B cell (primary cell): ENCODE data around the gene LENEP. TPM values are rescaled to one million over a fixed set of nuclear protein-coding genes. Genes with fewer than 3 reads are reported as not detected.

Experiments used
- ATAC-seq: fragments of 200-7000 bp; cut with Tn5 transposase; one replicate; pipeline ENCODE4 v1.10.0; 2021; ENCODE audit warnings: low read depth, mild to moderate bottlenecking, moderate number of reproducible peaks, moderate library complexity
- CTCF ChIA-PET: fragments of 350-600 bp; sonication (Branson Sonifier 250); formaldehyde crosslinking; loops from one replicate; lab custom pipeline; 2021; ENCODE audit warnings: antibody characterized with exemption, inconsistent platforms; lab: Charles Lee
- POLR2A ChIA-PET: fragments of 350-600 bp; sonication (Branson Sonifier 250); formaldehyde crosslinking; loops from one replicate; lab custom pipeline; 2021; ENCODE audit warnings: antibody characterized with exemption; lab: Charles Lee
- DNase-seq: peaks from one replicate; pipeline ENCODE4 v3.0.0; 2013
- H2AFZ ChIP-seq: 2 replicates; pipeline ENCODE4 v1.6.1; 2012; ENCODE audit warnings: mild to moderate bottlenecking, low read depth, low read length; ENCODE audit not compliant: insufficient read depth, poor library complexity, severe bottlenecking
- H3K27ac ChIP-seq, 2 donors: 1 replicate in 1 of 2; 2 replicates in 1 of 2; pipeline ENCODE4 v1.5.1; 2012 to 2013; ENCODE audit warnings: low read length in 2 of 2, mild to moderate bottlenecking in 2 of 2, moderate library complexity in 1 of 2
- H3K27me3 ChIP-seq, 4 experiments: fragments of 200-600 bp in 1 of 4; sonication (generic) in 1 of 4; replicated peaks in 1 of 4; 1 replicate in 2 of 4; 2 replicates in 2 of 4; pipeline versions ENCODE4 v1.6.1 to v1.7.0; 2013 to 2016; ENCODE audit warnings: low read length in 3 of 4, mild to moderate bottlenecking in 2 of 4, mixed read lengths in 1 of 4, moderate library complexity in 1 of 4; ENCODE audit not compliant: insufficient read depth in 4 of 4, control insufficient read depth in 3 of 4; ENCODE audit errors: control extremely low read depth in 1 of 4
- H3K36me3 ChIP-seq, 2 experiments: replicated peaks in 1 of 2; 1 replicate in 1 of 2; 2 replicates in 1 of 2; pipeline versions ENCODE4 v1.6.1 to v1.7.1; 2013; ENCODE audit warnings: low read length in 1 of 2; ENCODE audit not compliant: insufficient read depth in 2 of 2, control insufficient read depth in 1 of 2; ENCODE audit errors: control extremely low read depth in 1 of 2, extremely low read depth in 1 of 2
- H3K4me1 ChIP-seq, 2 donors: fragments of 200-600 bp in 1 of 2; sonication (generic) in 1 of 2; 1 replicate in 1 of 2; 2 replicates in 1 of 2; pipeline versions ENCODE4 v1.5.1 to v1.6.1; 2013 to 2017; ENCODE audit warnings: low read length in 2 of 2; ENCODE audit not compliant: control insufficient read depth in 2 of 2, insufficient read depth in 2 of 2
- H3K4me2 ChIP-seq: replicated peaks from 2 replicates; pipeline ENCODE3; 2012; ENCODE audit warnings: mild to moderate bottlenecking, low read depth, low read length; ENCODE audit not compliant: poor library complexity, severe bottlenecking
- H3K4me3 ChIP-seq, 5 experiments: fragments of 200-600 bp in 1 of 5; sonication (generic) in 1 of 5; 1 replicate in 3 of 5; 2 replicates in 2 of 5; pipeline versions ENCODE4 v1.5.1 to v1.7.0; 2011 to 2016; ENCODE audit warnings: low read length in 4 of 5, mild to moderate bottlenecking in 4 of 5, low read depth in 2 of 5, control low read depth in 1 of 5, moderate library complexity in 1 of 5; ENCODE audit not compliant: insufficient read depth in 1 of 5; ENCODE audit errors: control extremely low read depth in 1 of 5, extremely low read depth in 1 of 5
- H3K79me2 ChIP-seq: fragments of 200-600 bp; sonication (generic); one replicate; pipeline ENCODE4 v1.6.0; 2016; ENCODE audit warnings: low read length; ENCODE audit not compliant: control insufficient read depth, insufficient read depth
- H3K9ac ChIP-seq: fragments of 200-600 bp; sonication (generic); 2 replicates; pipeline ENCODE4 v1.6.1; 2017; ENCODE audit warnings: mild to moderate bottlenecking, low read length, moderate library complexity
- H3K9me3 ChIP-seq, 3 donors: one replicate each; pipeline versions ENCODE4 v1.6.1 to v1.7.1; 2013; ENCODE audit warnings: low read length in 2 of 3; ENCODE audit not compliant: control insufficient read depth in 2 of 3, insufficient read depth in 1 of 3; ENCODE audit errors: control extremely low read depth in 1 of 3
- H4K20me1 ChIP-seq: 2 replicates; pipeline ENCODE4 v1.6.0; 2012; ENCODE audit warnings: mild to moderate bottlenecking, low read length; ENCODE audit not compliant: insufficient read depth, control insufficient read depth, poor library complexity, severe bottlenecking
- H3K27ac Mint-ChIP-seq: one replicate; pipeline ENCODE4 v1.8.0; 2021; ENCODE audit warnings: mixed read lengths
- H3K27me3 Mint-ChIP-seq: one replicate; pipeline ENCODE4 v1.8.0; 2021; ENCODE audit warnings: mixed read lengths
- H3K4me1 Mint-ChIP-seq: one replicate; pipeline ENCODE4 v1.8.0; 2021; ENCODE audit warnings: mixed read lengths
- H3K4me3 Mint-ChIP-seq: one replicate; pipeline ENCODE4 v1.8.0; 2021; ENCODE audit warnings: mixed read lengths
- H3K9me3 Mint-ChIP-seq: one replicate; pipeline ENCODE4 v1.8.0; 2022; ENCODE audit warnings: mixed read lengths; ENCODE audit not compliant: insufficient read depth
- EZH2 ChIP-seq: IDR thresholded peaks from 2 replicates; pipeline ENCODE4 v1.6.1; 2012; ENCODE audit warnings: borderline replicate concordance, low read depth, mild to moderate bottlenecking, moderate library complexity, low read length; ENCODE audit not compliant: insufficient read depth, poor library complexity, severe bottlenecking
- WGBS: methylation state at CpG from one replicate; pipeline ENCODE4 v1.1.5; 2013; ENCODE audit warnings: missing lambda C conversion rate; ENCODE audit not compliant: insufficient coverage; 5-methylcytosine and 5-hydroxymethylcytosine counted together
- intact Hi-C: fragments of 100-400 bp; cut with micrococcal nuclease; formaldehyde crosslinking; loops from one replicate; pipeline ENCODE4 v1.10.0; 2022
- polyA plus RNA-seq: library from polyadenylated mRNA; depleted of rRNA; stranded (reverse); fragments of >200 nt; gene quantifications from 2 replicates; pipeline ENCODE4 v1.2.3, GENCODE V29; 2012
- total RNA-seq, 2 donors: library from RNA; stranded (reverse); fragments of 120-200 nt in 1 of 2; gene quantifications; 1 replicate in 1 of 2; 2 replicates in 1 of 2; pipeline versions ENCODE4 v1.2.3 to v1.2.4, GENCODE V29; 2013 to 2022
- TF ChIP-seq, protein P1 (sequence below): fragments of 200-600 bp; IDR thresholded peaks from one replicate; pipeline ENCODE4 v1.8.0; 2022; ENCODE audit warnings: antibody characterized with exemption, mild to moderate bottlenecking

Gene LENEP
- total and polyA plus RNA-seq, 2 donors (not counting 1 experiment from before 2014, with no cell fraction given) = 2.0 TPM; not detected in 1

DNA sequence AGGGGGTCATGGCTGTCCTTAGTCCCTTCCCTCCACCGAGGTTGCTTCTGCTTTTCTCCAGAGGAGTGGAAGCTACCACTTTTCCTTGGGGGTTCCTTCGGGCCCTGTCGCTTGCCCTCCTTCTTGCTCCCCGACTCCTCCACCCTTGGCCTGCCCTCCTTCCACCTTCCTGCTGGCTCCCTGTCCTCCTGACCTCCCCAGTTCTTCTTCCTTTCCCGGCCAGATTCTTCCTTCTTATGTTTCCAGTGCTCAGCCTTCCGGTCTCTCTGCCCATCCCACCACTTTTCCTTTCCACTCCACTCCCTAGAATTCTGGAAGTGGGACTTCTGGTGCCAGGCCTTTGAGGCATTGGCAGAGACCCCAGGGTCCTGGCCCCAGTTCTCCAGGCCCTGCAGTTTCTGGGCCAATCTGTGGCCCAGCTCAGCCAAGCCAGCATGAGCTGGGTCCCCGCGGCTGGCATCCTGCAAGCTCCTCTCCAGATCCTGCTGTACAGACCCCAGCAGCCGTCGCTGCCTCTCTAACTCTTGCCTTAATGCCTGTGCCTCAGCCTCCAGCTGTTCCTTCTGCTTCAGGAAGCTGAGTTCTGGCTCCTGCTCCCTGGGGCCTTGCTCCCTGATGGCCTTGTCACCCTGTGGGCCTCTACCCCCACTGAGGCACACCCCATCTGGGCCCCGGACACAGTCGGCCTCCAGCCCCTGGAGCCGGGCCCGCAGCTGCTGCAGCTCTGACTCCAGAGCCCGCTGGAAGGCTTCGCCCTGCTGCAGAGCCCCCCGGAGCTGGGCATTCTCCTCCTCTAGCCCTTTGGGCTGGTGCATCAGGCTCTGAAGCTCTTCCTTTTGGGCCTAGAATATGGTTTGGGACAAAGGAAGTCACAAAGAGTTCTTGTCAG lies 47.2 kb upstream of the LENEP start:
- CTCF ChIA-PET = interaction anchor here (0.7 to 2.3 kb wide), 5 partner anchors 10 to 145 kb away, joined by 3 to 8 read pairs (median 4); partner anchors contain the start of genes EFNA4 and PMVK
- DNase-seq = no peak
- intact Hi-C loops = no loop called here
- H2AFZ ChIP-seq = no peak overlapping the region
- peaks cover 23% of the 10 kb centered on the region for H3K79me2 ChIP-seq
- no peaks in the 10 kb centered on the region for H3K27me3 Mint-ChIP-seq
- H4K20me1 ChIP-seq = peaks cover 36% of the 10 kb centered on the region
- H3K27ac Mint-ChIP-seq = no peak overlapping the region
- no peak for TF ChIP-seq EZH2
- TF ChIP-seq, protein P1, sequence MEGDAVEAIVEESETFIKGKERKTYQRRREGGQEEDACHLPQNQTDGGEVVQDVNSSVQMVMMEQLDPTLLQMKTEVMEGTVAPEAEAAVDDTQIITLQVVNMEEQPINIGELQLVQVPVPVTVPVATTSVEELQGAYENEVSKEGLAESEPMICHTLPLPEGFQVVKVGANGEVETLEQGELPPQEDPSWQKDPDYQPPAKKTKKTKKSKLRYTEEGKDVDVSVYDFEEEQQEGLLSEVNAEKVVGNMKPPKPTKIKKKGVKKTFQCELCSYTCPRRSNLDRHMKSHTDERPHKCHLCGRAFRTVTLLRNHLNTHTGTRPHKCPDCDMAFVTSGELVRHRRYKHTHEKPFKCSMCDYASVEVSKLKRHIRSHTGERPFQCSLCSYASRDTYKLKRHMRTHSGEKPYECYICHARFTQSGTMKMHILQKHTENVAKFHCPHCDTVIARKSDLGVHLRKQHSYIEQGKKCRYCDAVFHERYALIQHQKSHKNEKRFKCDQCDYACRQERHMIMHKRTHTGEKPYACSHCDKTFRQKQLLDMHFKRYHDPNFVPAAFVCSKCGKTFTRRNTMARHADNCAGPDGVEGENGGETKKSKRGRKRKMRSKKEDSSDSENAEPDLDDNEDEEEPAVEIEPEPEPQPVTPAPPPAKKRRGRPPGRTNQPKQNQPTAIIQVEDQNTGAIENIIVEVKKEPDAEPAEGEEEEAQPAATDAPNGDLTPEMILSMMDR = no peak
- peaks cover 2 to 58% of the 10 kb centered on the region in 2 experiments for H3K36me3 ChIP-seq
- POLR2A ChIA-PET = interaction anchor here (0.5 to 0.8 kb wide), 2 partner anchors 10 to 27 kb away, joined by 3 to 7 read pairs; partner anchors contain the start of gene PBXIP1
- no peak overlapping the region for H3K9ac ChIP-seq
- no peaks in the 10 kb centered on the region for H3K9me3 ChIP-seq
- 85% methylated on average over 17 of the region's 17 CpGs for WGBS
- ATAC-seq = no peak
- H3K4me3 ChIP-seq = no peak overlapping the region
- H3K4me1 Mint-ChIP-seq = peaks cover 56% of the 10 kb centered on the region
- no peak overlapping the region for H3K27ac ChIP-seq
- H3K4me2 ChIP-seq = no peak overlapping the region
- peaks cover 39 to 52% of the 10 kb centered on the region in 2 donors for H3K4me1 ChIP-seq
- no peaks in the 10 kb centered on the region for H3K27me3 ChIP-seq
- H3K9me3 Mint-ChIP-seq = no peaks in the 10 kb centered on the region
- no peak overlapping the region for H3K4me3 Mint-ChIP-seq

DNA sequence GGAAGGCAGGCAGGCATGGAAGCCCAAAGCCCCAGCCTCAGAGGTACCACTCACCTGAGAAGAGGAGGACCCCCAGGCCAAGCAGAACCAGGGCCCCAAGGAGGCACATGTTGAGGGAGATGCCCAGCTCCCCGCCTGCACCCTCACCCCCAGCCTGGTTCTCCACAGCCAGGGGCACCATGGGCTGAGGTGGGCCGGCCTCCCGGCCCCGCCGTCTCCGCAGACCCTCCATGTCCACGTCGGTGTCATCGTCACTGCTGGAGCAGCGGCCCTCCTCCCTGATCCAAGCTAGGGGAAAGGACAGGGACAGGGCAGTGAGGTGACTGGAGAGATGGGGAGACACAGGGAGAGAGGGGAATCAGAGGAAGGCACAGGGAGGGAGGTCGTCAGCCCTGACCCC lies 45.3 kb upstream of the LENEP start:
- CTCF ChIA-PET = interaction anchor here (1.0 kb wide), 1 partner anchor 137 kb away, joined by 3 read pairs; no protein-coding TSS in a partner anchor
- peaks cover 57% of the 10 kb centered on the region for H3K4me1 Mint-ChIP-seq

More for the DNA sequence above, 45.3 kb upstream of the LENEP start:
- peaks cover 47% of the 10 kb centered on the region for H4K20me1 ChIP-seq
- H3K4me1 ChIP-seq = peaks cover 40 to 52% of the 10 kb centered on the region in 2 donors
- no peaks in the 10 kb centered on the region for H3K9me3 Mint-ChIP-seq
- H3K79me2 ChIP-seq = peaks cover 36% of the 10 kb centered on the region
- DNase-seq (no peak), ATAC-seq (no peak)
- no peaks in the 10 kb centered on the region for H3K27me3 Mint-ChIP-seq
- no peak overlapping the region for H3K4me2 ChIP-seq
- H2AFZ ChIP-seq = no peak overlapping the region
- WGBS = 96% methylated on average over 11 of the region's 11 CpGs
- H3K27me3 ChIP-seq = no peaks in the 10 kb centered on the region
- H3K27ac Mint-ChIP-seq = no peak overlapping the region
- no peak overlapping the region for H3K4me3 Mint-ChIP-seq
- no peak overlapping the region for H3K9ac ChIP-seq
- H3K4me3 ChIP-seq = no peak overlapping the region
- no peaks in the 10 kb centered on the region for H3K9me3 ChIP-seq
- H3K36me3 ChIP-seq = peaks cover 2 to 67% of the 10 kb centered on the region in 2 experiments
- TF ChIP-seq, protein P1 = no peak
- no peak for TF ChIP-seq EZH2
- intact Hi-C loops = no loop called here
- no peak overlapping the region for H3K27ac ChIP-seq
- POLR2A ChIA-PET = no interaction called here
